Renal cortical epithelial cell (primary cell): ENCODE data around the gene EEF1B2. TPM values are rescaled to one million over a fixed set of nuclear protein-coding genes. Genes with fewer than 3 reads are reported as not detected.

Experiments used
- total RNA-seq: library from RNA; depleted of rRNA; stranded (reverse); fragments of >200 nt; gene quantifications from 2 replicates; pipeline ENCODE4 v1.2.3, GENCODE V29; 2014

Gene EEF1B2
- total RNA-seq, 1 donor from 2014 or later, result 291 TPM

Other genes starting within 250 kb of the EEF1B2 start
- gene INO80D, start 73.7 kb upstream of the EEF1B2 start, total RNA-seq, result 7.5 and 15.3 TPM in 2 replicates
- 188 and 301 TPM in 2 replicates for gene NDUFS1, start 451 bp upstream of the EEF1B2 start, total RNA-seq
- 10.1 and 21.7 TPM in 2 replicates for gene ZDBF2, start 114.8 kb downstream of the EEF1B2 start, total RNA-seq